Hypothalamus (tissue), 51 donors: ENCODE results near the gene SYNRG.

Source experiments
- DNase-seq, 51 donors: peaks; one replicate each; lab custom pipeline; 2025; lab: John Stamatoyannopoulos, UW

Gene SYNRG

GRCh38 chr17:37483311-37484039 is 125.7 kb downstream of the SYNRG start:
- peak in 4 of 51 donors; percentile 6 to 52 (median 18) for DNase-seq

GRCh38 chr17:37481001-37481665 is 128.1 kb downstream of the SYNRG start:
- no peak for DNase-seq

- no peak for DNase-seq
Observed at GRCh38 chr17:37480427-37480826, 128.8 kb downstream of the SYNRG start.

- no peak for DNase-seq
Observed at GRCh38 chr17:37479025-37479424, 130.2 kb downstream of the SYNRG start.

- DNase-seq, result peak in 2 of 51 donors; percentile 6 to 7
Observed at GRCh38 chr17:37478187-37478586, 131.0 kb downstream of the SYNRG start.

- DNase-seq, result no peak
Observed at GRCh38 chr17:37476431-37477120, 132.6 kb downstream of the SYNRG start.

- DNase-seq, result no peak
Observed at GRCh38 chr17:37475731-37476420, 133.3 kb downstream of the SYNRG start.

- no peak for DNase-seq
Observed at GRCh38 chr17:37470181-37470580, 139.0 kb downstream of the SYNRG start.

GRCh38 chr17:37466471-37466870 is 142.7 kb downstream of the SYNRG start:
- no peak for DNase-seq

- no peak for DNase-seq
Observed at GRCh38 chr17:37465069-37465616, 144.1 kb downstream of the SYNRG start.
